Measurements from ENCODE around the gene OLFM3. TPM values are rescaled to one million over a fixed set of nuclear protein-coding genes. Genes with fewer than 3 reads are reported as not detected.

The OLFM3 gene
- total RNA-seq, 1 experiment from 2014 or later, result 0.26 TPM

GRCh38 chr1:101980974-101981373 is 15.8 kb downstream of the OLFM3 start:
- peak overlapping the region; percentile 8 for H2AFZ ChIP-seq (ENCODE audit: low read length)
- no peak overlapping the region; a peak in 1 of 7 replicates for H3K27ac Mint-ChIP-seq

More at GRCh38 chr1:101980974-101981373, 15.8 kb downstream of the OLFM3 start:
- no peak overlapping the region for H3K9ac ChIP-seq (ENCODE audit: extremely low read depth, insufficient read length, low read length)
- Mint-ChIP-seq H3K27me3 (ENCODE audit: low read depth) (no peaks in the 10 kb centered on the region), H3K9me3 (peaks cover 0 to 10% of the 10 kb centered on the region in 2 experiments; a peak in 2 of 5 replicates), H3K4me3 (no peak overlapping the region), H3K36me3 (ENCODE audit: insufficient read depth in 1 of 3, low read depth in 3 of 3) (peaks cover 0 to 12% (median 5%) of the 10 kb centered on the region in 3 experiments; a peak in 3 of 7 replicates), H3K4me1 (0 out of 4 replicates have a peak, but pooled peaks cover 0 to 4% of the 10 kb centered on the region in 2 experiments)
- TF ChIP-seq, protein P1, sequence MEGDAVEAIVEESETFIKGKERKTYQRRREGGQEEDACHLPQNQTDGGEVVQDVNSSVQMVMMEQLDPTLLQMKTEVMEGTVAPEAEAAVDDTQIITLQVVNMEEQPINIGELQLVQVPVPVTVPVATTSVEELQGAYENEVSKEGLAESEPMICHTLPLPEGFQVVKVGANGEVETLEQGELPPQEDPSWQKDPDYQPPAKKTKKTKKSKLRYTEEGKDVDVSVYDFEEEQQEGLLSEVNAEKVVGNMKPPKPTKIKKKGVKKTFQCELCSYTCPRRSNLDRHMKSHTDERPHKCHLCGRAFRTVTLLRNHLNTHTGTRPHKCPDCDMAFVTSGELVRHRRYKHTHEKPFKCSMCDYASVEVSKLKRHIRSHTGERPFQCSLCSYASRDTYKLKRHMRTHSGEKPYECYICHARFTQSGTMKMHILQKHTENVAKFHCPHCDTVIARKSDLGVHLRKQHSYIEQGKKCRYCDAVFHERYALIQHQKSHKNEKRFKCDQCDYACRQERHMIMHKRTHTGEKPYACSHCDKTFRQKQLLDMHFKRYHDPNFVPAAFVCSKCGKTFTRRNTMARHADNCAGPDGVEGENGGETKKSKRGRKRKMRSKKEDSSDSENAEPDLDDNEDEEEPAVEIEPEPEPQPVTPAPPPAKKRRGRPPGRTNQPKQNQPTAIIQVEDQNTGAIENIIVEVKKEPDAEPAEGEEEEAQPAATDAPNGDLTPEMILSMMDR (conservative IDR thresholded peaks at IDR 0.05), result no peak
- no peaks in the 10 kb centered on the region for H3K79me1 ChIP-seq (ENCODE audit: insufficient read depth, low read depth, low read length, poor library complexity, severe bottlenecking)
- no peaks in the 10 kb centered on the region for H3K27me3 ChIP-seq (ENCODE audit: insufficient read depth, low read length)
- H4K8ac ChIP-seq (replicated peaks; ENCODE audit: insufficient read length, low read depth, low read length), result no peak overlapping the region
- no peak overlapping the region for H4K91ac ChIP-seq (ENCODE audit: insufficient read length, low read depth, low read length)
- H2BK12ac ChIP-seq (ENCODE audit: insufficient read length, low read depth, low read length), result no peak overlapping the region
- no peaks in the 10 kb centered on the region for H3K79me2 ChIP-seq (ENCODE audit: insufficient read depth, low read length)
- no peak overlapping the region for H3K4me2 ChIP-seq (ENCODE audit: insufficient read depth, insufficient read length, low read length)
- H3K4ac ChIP-seq (ENCODE audit: low read depth, low read length), result no peak overlapping the region
- no peak overlapping the region for H2BK20ac ChIP-seq (ENCODE audit: low read depth, low read length, poor library complexity, severe bottlenecking)
- H3K18ac ChIP-seq (ENCODE audit: insufficient read length, low read depth, low read length), result no peak overlapping the region
- no peak overlapping the region for H2AK5ac ChIP-seq (ENCODE audit: insufficient read length, low read length)
- no peaks in the 10 kb centered on the region for H3K9me3 ChIP-seq (ENCODE audit: control insufficient read depth, low read depth, low read length)
- no peak overlapping the region for H3K14ac ChIP-seq (ENCODE audit: insufficient read depth, low read length)
- no peaks in the 10 kb centered on the region for H4K20me1 ChIP-seq (ENCODE audit: control insufficient read depth, insufficient read depth, insufficient read length)
- H2BK5ac ChIP-seq (ENCODE audit: insufficient read length, low read length), result no peak overlapping the region
- no peak overlapping the region for H3T11ph ChIP-seq (ENCODE audit: low read length)
- H2BK120ac ChIP-seq (ENCODE audit: low read depth, low read length, poor library complexity, severe bottlenecking), result no peak overlapping the region
- no peaks in the 10 kb centered on the region for H3K4me1 ChIP-seq (ENCODE audit: insufficient read depth, low read length)
- H3K23ac ChIP-seq (ENCODE audit: insufficient read length, low read depth, low read length), result no peak overlapping the region
- H4K5ac ChIP-seq (ENCODE audit: insufficient read length, low read depth, low read length), result no peak overlapping the region
- DNase-seq, result no peak
- no CpG with 5 or more reads among the region's 2 CpGs for WGBS (ENCODE audit: extremely low coverage, insufficient read length, low lambda C conversion rate)
- no peaks in the 10 kb centered on the region for H3K23me2 ChIP-seq (ENCODE audit: insufficient read length, low read depth, low read length, poor library complexity, severe bottlenecking)
- no peak overlapping the region for H3K56ac ChIP-seq (ENCODE audit: insufficient read length, low read depth, low read length)
- H3K27ac ChIP-seq (ENCODE audit: insufficient read length, low read depth, low read length), result no peak overlapping the region
- H2BK15ac ChIP-seq (ENCODE audit: low read depth, low read length), result no peak overlapping the region
